Kidney (tissue), 14 donors: Measurements from ENCODE around the gene INSIG2. TPM values are rescaled to one million over a fixed set of nuclear protein-coding genes. Genes with fewer than 3 reads are reported as not detected.

ENCODE experiments used
- DNase-seq, 5 donors: peaks; one replicate each; pipeline ENCODE4 v3.0.0-alpha.2; 2013 to 2020
- FAIRE-seq: peaks from 2 replicates; lab custom pipeline; 2012; peaks lifted over from hg19 to GRCh38; lab: Jason Lieb, UNC
- H3K27ac ChIP-seq, 2 donors: one replicate each; pipeline ENCODE4 v1.7.0; 2013; ENCODE audit warnings: low read depth in 2 of 2, low read length in 2 of 2, inconsistent platforms in 1 of 2
- H3K27me3 ChIP-seq: one replicate; pipeline ENCODE4 v1.7.1; 2013; ENCODE audit warnings: low read length, inconsistent platforms; ENCODE audit not compliant: control insufficient read depth, insufficient read depth
- H3K36me3 ChIP-seq, 3 donors: one replicate each; pipeline versions ENCODE4 v1.7.0 to v1.7.1; 2013; ENCODE audit warnings: low read length in 3 of 3, control low read depth in 1 of 3, inconsistent platforms in 1 of 3; ENCODE audit not compliant: insufficient read depth in 3 of 3, control insufficient read depth in 2 of 3
- H3K4me1 ChIP-seq, 3 donors: one replicate each; pipeline versions ENCODE4 v1.7.0 to v1.7.1; 2013; ENCODE audit warnings: low read length in 3 of 3, inconsistent platforms in 1 of 3, low read depth in 1 of 3; ENCODE audit not compliant: control insufficient read depth in 2 of 3, insufficient read depth in 2 of 3
- H3K4me3 ChIP-seq, 3 donors: one replicate each; pipeline versions ENCODE4 v1.7.0 to v1.8.1; 2013; ENCODE audit warnings: low read length in 3 of 3, control low read depth in 1 of 3, inconsistent platforms in 1 of 3
- H3K9ac ChIP-seq, 3 donors: one replicate each; pipeline versions ENCODE4 v1.7.0 to v1.7.1; 2013; ENCODE audit warnings: low read length in 3 of 3, control low read depth in 1 of 3, inconsistent platforms in 1 of 3
- H3K9me3 ChIP-seq, 3 donors: one replicate each; pipeline versions ENCODE4 v1.7.0 to v1.7.1; 2013; ENCODE audit warnings: low read length in 3 of 3, control low read depth in 1 of 3, inconsistent platforms in 1 of 3; ENCODE audit not compliant: control insufficient read depth in 2 of 3, insufficient read depth in 1 of 3
- intact Hi-C: fragments of 100-400 bp; cut with DNase I; formaldehyde crosslinking; loops from one replicate; pipeline ENCODE4 v1.11.1; 2022
- polyA plus RNA-seq: library from polyadenylated mRNA; stranded (reverse); fragments of 350-450 nt; fragmentation: Illumina TruSeq; extraction: RNeasy Lipid Tissue Mini Kit (QIAGEN cat#74804); gene quantifications from one replicate; pipeline ENCODE4 v1.2.3, GENCODE V29; 2014; ENCODE audit warnings: low read depth, low replicate concordance; ENCODE audit not compliant: insufficient read depth
- total RNA-seq: library from RNA; stranded (reverse); fragmentation: NEBNext Ultra II Directional; extraction: Animal tissue kit (Norgen Biotek cat#: 25700); gene quantifications from one replicate; pipeline ENCODE4 v1.2.1, GENCODE V29; 2021
- TF ChIP-seq, protein P1 (sequence below): IDR thresholded peaks from 3 replicates; pipeline ENCODE4 v1.5.1; 2012; ENCODE audit warnings: mild to moderate bottlenecking, moderate library complexity, borderline replicate concordance; ENCODE audit not compliant: insufficient read depth; ENCODE audit errors: extremely low read depth
- donor health status: control.
- donor health status: control.
- donor health status: control.
- donor health status: control.
- donor health status: control.
- donor health status: DM: yes; HTN: yes; CAD: no.
- donor health status: Normal renal cell carcinoma (clear cell type).

INSIG2 gene
- total and polyA plus RNA-seq, 2 donors from 2014 or later, result 18.4 to 29.0 TPM

DNA sequence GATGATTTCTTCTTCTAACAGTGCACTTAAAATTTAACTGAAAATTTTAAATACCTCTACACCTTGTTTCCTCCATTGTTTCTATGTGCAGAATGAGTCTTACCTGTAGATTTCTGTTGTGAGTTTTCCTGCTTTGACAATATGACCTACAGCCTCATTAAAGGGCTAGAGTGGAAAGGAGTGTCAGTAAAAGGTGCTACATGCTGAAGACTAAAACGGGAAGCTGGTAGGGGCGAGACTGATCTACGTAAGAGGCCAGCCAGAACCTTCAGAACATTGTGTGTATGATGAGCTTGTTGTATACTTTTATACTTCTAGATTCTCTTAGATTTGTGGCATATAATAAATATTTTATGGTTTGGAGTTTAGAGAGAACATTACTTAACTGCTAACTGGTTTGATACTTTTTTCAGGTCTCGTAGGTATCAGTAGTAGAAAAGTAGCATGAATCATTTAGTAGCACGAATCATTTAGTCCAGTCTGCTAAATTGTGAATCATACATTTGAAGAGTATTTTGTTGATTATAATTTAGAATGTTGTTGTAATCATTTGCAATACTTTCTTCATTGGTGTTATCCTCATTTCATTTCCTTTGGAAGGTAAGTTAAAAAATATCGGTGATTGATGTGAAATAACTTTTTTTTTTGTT, 14.3 kb downstream of the INSIG2 start:
- no peaks in the 10 kb centered on the region for H3K27me3 ChIP-seq
- H3K36me3 ChIP-seq, result peaks cover 0 to 7% (median 4%) of the 10 kb centered on the region in 3 donors
- H3K4me1 ChIP-seq, result no peaks in the 10 kb centered on the region
- TF ChIP-seq, protein P1, sequence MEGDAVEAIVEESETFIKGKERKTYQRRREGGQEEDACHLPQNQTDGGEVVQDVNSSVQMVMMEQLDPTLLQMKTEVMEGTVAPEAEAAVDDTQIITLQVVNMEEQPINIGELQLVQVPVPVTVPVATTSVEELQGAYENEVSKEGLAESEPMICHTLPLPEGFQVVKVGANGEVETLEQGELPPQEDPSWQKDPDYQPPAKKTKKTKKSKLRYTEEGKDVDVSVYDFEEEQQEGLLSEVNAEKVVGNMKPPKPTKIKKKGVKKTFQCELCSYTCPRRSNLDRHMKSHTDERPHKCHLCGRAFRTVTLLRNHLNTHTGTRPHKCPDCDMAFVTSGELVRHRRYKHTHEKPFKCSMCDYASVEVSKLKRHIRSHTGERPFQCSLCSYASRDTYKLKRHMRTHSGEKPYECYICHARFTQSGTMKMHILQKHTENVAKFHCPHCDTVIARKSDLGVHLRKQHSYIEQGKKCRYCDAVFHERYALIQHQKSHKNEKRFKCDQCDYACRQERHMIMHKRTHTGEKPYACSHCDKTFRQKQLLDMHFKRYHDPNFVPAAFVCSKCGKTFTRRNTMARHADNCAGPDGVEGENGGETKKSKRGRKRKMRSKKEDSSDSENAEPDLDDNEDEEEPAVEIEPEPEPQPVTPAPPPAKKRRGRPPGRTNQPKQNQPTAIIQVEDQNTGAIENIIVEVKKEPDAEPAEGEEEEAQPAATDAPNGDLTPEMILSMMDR, result no peak
- no peak overlapping the region for H3K4me3 ChIP-seq
- DNase-seq (no peak), FAIRE-seq (no peak)
- no peak overlapping the region for H3K27ac ChIP-seq
- no peak overlapping the region for H3K9ac ChIP-seq
- no peaks in the 10 kb centered on the region for H3K9me3 ChIP-seq
- intact Hi-C loops, result no loop called here

DNA sequence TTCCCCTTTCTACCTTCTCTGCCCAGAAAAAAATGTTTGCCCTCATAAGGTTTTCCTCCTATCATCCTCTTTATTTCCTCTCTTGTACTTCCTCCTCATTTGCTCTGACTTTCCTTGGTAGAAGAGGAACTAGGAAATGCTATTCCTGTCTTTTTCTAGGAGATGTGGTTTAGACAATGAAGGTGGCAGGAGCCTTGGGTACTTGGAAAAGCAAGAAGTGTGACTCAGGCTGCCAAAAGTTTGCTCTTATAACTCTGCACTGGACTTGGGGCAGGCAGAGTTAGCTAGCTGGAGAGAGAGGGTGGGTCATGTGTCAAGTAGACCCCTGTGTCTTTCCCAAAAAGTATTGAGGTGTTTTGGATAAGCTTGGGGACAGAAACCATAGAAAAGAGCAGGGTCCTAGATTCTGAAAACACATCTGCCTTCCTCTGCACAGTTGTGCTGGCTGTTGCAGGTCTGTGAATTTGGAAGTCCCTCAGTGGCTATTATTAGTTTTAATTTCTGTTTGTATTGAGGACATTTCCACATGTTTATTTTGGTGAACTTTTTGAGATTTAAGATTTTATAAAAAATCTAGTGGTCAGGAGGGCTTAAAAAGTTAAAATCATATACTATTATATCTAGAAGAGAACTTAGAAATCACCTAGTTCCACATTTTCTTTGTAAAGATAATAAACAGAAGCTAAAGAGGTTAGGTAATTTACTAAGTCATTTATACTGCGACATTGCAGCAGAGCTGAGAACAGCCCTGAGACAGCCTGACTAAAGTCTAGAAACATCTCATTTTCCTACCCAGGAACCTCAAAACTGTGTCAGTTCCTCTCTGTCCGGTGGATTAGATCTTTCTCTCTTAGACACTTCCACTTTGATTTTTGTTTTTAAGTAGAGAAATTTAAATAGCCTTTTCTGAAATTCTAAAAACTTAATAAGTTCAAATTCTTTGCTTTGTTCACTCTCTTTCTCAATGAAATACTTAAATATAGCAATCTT, 16.0 kb downstream of the INSIG2 start:
- no peak overlapping the region for H3K4me3 ChIP-seq
- FAIRE-seq (no peak), DNase-seq (no peak)
- no peaks in the 10 kb centered on the region for H3K27me3 ChIP-seq
- peaks cover 0 to 10% (median 4%) of the 10 kb centered on the region in 3 donors for H3K36me3 ChIP-seq
- no peak overlapping the region for H3K9ac ChIP-seq
- H3K27ac ChIP-seq, result no peak overlapping the region
- intact Hi-C loops, result no loop called here
- H3K4me1 ChIP-seq, result no peaks in the 10 kb centered on the region
- TF ChIP-seq, protein P1, result no peak
- H3K9me3 ChIP-seq, result no peaks in the 10 kb centered on the region

DNA sequence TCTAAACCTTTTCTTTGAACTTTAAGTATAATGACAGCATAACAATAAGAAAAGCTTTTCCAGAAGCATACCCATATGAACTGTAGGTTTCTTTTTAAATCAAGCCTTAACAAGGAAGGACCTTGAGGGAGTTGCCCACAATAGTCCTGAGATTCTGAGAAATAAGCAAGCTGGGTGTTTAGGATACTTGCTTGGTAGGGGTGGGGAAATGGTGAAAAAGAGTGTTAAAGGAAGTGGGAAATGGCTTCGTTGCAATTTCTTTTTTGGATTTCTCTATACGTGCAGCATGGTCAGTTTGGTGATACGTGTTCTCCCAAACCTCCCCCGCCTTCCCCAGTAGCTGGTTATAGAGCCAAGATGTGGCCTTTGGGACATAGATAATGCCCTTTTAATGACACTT, 17.2 kb downstream of the INSIG2 start:
- peaks cover 0 to 10% (median 4%) of the 10 kb centered on the region in 3 donors for H3K36me3 ChIP-seq
- no peaks in the 10 kb centered on the region for H3K4me1 ChIP-seq
- H3K9me3 ChIP-seq, result no peaks in the 10 kb centered on the region
- H3K4me3 ChIP-seq, result no peak overlapping the region
- no peak for FAIRE-seq
- no peaks in the 10 kb centered on the region for H3K27me3 ChIP-seq
- H3K27ac ChIP-seq, result no peak overlapping the region
- TF ChIP-seq, protein P1, result no peak
- intact Hi-C loops, result no loop called here
- DNase-seq, result no peak
- no peak overlapping the region for H3K9ac ChIP-seq
